Airway epithelial cell (primary cell): ENCODE data around the gene RPF1. TPM values are rescaled to one million over a fixed set of nuclear protein-coding genes. Genes with fewer than 3 reads are reported as not detected.

ENCODE experiments used
- total RNA-seq: library from RNA; depleted of rRNA; stranded (reverse); fragments of >200 nt; gene quantifications from 2 replicates; pipeline ENCODE4 v1.2.3, GENCODE V29; 2015

Gene RPF1, protein sequence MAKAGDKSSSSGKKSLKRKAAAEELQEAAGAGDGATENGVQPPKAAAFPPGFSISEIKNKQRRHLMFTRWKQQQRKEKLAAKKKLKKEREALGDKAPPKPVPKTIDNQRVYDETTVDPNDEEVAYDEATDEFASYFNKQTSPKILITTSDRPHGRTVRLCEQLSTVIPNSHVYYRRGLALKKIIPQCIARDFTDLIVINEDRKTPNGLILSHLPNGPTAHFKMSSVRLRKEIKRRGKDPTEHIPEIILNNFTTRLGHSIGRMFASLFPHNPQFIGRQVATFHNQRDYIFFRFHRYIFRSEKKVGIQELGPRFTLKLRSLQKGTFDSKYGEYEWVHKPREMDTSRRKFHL
- 42.0 and 54.1 TPM in 2 replicates for total RNA-seq

DNA sequence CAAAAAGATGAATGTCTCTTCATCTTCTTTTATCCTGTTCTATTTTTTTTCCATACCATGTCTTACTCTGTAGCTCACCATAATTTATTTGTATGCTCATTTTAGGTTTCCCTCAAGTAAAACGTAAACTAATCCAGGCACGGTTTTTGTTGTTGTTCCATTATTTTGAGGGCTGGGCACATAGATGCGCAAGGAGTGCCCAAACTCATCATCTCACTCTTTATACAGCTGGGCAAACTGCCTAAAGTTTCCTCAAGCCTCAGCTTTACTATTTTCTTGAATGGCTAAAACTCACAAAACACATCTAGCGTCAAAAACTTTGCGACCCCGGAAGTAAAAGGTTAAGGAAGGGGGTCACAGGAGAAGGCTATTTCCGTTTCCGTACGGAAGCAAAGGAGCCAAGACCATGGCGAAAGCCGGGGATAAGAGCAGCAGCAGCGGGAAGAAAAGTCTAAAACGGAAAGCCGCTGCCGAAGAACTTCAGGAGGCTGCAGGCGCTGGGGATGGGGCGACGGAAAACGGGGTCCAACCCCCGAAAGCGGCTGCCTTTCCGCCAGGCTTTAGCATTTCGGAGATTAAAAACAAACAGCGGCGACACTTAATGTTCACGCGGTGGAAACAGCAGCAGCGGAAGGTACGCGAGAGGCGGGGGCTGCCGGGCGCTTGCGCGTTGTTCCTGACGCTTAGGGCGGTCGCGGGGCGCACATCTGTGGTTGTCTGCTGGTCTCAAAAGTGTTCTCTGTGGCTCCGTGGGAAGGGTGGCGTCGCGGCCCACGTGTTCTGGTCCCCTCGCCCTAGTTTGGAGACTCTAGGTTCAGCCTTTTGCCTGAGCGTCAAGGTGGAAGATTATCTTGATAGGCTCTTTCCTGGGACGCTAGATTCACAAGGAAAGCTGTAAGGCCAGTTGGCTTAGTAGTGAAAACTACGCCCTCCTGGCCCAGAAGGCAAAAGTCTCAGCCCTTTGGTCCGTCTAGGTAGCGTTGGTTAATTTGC, at the start of gene RPF1:
RPF1 (plus strand) TSS at position 391 of the 993 bp plus-strand sequence; CDS start at position 407, 16 bp downstream.

DNA sequence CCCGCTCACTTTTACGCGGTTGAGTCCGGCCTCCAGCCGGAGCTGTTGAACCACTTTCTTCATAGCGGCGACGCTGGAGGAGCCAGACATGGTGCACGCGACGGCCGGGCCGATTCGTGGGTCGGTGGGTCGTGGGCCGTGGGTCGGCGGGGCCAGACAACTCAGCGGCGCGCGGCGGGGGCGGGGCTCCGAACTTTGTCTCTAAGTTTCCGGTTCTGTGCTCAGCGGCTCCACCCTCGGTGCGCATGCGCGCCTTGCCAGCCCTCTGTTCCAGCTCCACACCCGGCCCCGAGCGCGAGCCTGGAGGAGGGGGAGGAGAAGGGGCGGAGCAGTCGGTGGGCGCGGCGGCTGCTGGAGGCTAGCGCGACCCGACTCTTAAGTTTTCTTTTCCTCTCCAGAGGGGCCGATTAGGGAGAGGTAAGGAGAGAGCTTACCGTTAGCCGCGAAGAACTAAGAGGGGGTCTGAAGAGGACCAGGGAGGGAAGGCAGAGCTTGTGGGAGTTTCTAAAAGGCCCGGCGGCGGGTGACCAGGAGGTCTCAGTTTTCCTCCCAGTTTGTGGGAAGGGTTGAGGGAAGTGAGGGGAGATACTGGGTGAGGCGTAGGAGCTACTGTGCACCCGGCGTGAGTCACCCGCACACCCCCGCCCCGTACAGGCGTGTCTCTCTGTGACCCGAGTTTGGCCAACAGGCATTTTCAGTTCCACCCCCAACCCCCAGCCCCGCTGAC, 27.1 kb downstream of the RPF1 start, which contains the start of the genes GNG5 and SPATA1:
GNG5 (minus strand) TSS at position 580 of the 727 bp plus-strand sequence; CDS start at position 90, 490 bp downstream.
SPATA1 (plus strand) TSS at position 385 of the 727 bp plus-strand sequence. CDS start 9,974 bp downstream, outside the sequence.

Other genes starting within 250 kb of the RPF1 start
- gene SAMD13, start 177.6 kb upstream of the RPF1 start, total RNA-seq = 1.1 and 1.3 TPM in 2 replicates
- gene DNASE2B, start 80.8 kb upstream of the RPF1 start, total RNA-seq = not detected in 2 replicates
- gene SPATA1, start 27.1 kb downstream of the RPF1 start, total RNA-seq = 16.8 TPM in 1 of 2 replicates, not detected in the other
- gene GNG5, start 27.3 kb downstream of the RPF1 start, total RNA-seq = 87.0 and 94.6 TPM in 2 replicates
- 8.4 and 10.9 TPM in 2 replicates for gene CTBS, start 95.2 kb downstream of the RPF1 start, total RNA-seq
- gene SSX2IP, start 211.2 kb downstream of the RPF1 start, total RNA-seq = 12.8 and 13.4 TPM in 2 replicates